Measurements from ENCODE around the gene SLC17A3. TPM values are rescaled to one million over a fixed set of nuclear protein-coding genes. Genes with fewer than 3 reads are reported as not detected.

The SLC17A3 gene
- total and polyA plus RNA-seq, 2 donors (not counting 3 experiments of a cell fraction or from before 2014, with no cell fraction given): not detected

GRCh38 chr6:25863360-25863759 lies 10.7 kb downstream of the SLC17A3 start:
- Histone ChIP-seq H4K20me1 (replicated peaks; ENCODE audit: control insufficient read depth, extremely low read depth, insufficient read depth, low read length) (no peaks in the 10 kb centered on the region), H3K27ac (ENCODE audit: insufficient read depth, low read depth, low read length) (no peak overlapping the region), H3K4me2 (ENCODE audit: insufficient read depth, low read length) (no peak overlapping the region), H3K79me2 (ENCODE audit: control insufficient read depth, insufficient read depth, low read length) (no peaks in the 10 kb centered on the region), H3K9me3 (replicated peaks; ENCODE audit: control insufficient read depth, insufficient read depth, low read length) (no peaks in the 10 kb centered on the region), H3K9ac (replicated peaks; ENCODE audit: extremely low read depth, insufficient read depth, low read length) (no peak overlapping the region), H3K4me3 (replicated peaks in 1 of 3; ENCODE audit: insufficient read depth in 1 of 3, low read depth in 1 of 3, low read length in 3 of 3) (no peak overlapping the region), H3K36me3 (ENCODE audit: control insufficient read depth in 2 of 2, extremely low read depth in 1 of 2, insufficient read depth in 2 of 2, low read length in 2 of 2) (no peaks in the 10 kb centered on the region), H3K27me3 (ENCODE audit: control insufficient read depth in 2 of 2, insufficient read depth in 2 of 2, low read length in 2 of 2) (peaks cover 2 to 11% of the 10 kb centered on the region in 2 experiments), H3K4me1 (ENCODE audit: control insufficient read depth, extremely low read depth, insufficient read depth, low read length) (no peaks in the 10 kb centered on the region), H2AFZ (ENCODE audit: low read depth, low read length) (no peak overlapping the region), H3K9me1 (replicated peaks; ENCODE audit: control insufficient read depth, extremely low read depth, insufficient read depth, low read length) (no peaks in the 10 kb centered on the region)
- no peak for DNase-seq (ENCODE audit: low read depth, low spot score)
- no TSS peak for BruUV-seq (replicated peaks)
- intact Hi-C loops (cut with micrococcal nuclease) (no loop called here), dilution Hi-C loops (cut with MboI; ENCODE audit: extremely low pct_ligation_motif_present, low sequenced_read_pairs) (no loop called here)
- TF ChIP-seq GATA2 (IDR thresholded peaks at IDR 0.05; ENCODE audit: insufficient read depth, insufficient read length, low read depth, low read length): no peak
- POLR2A ChIA-PET: no interaction called here
- no peak for FAIRE-seq
- CTCF ChIA-PET: no interaction called here

- TF ChIP-seq CTCF (IDR thresholded peaks at IDR 0.05; ENCODE audit: extremely low read depth in 1 of 2, insufficient read depth in 1 of 2, low read depth in 1 of 2, low read length in 2 of 2) (no peak), MAX (IDR thresholded peaks at IDR 0.05; ENCODE audit: insufficient read depth, insufficient read length) (no peak), POLR2A (IDR thresholded peaks at IDR 0.05; ENCODE audit: low read depth, low read length) (no peak), MYC (IDR thresholded peaks at IDR 0.05; ENCODE audit: low read depth, low read length) (no peak), FOS (IDR thresholded peaks at IDR 0.05; ENCODE audit: borderline replicate concordance, insufficient read depth, low read length) (no peak), GATA2 (IDR thresholded peaks at IDR 0.05; ENCODE audit: insufficient read depth, insufficient read length, low read depth, low read length) (no peak)
- FAIRE-seq: no peak
- Histone ChIP-seq H3K4me3 (replicated peaks in 1 of 3; ENCODE audit: insufficient read depth in 1 of 3, low read depth in 1 of 3, low read length in 3 of 3) (no peak overlapping the region), H3K27me3 (ENCODE audit: control insufficient read depth in 2 of 2, insufficient read depth in 2 of 2, low read length in 2 of 2) (peaks cover 2 to 11% of the 10 kb centered on the region in 2 experiments), H3K4me1 (ENCODE audit: control insufficient read depth, extremely low read depth, insufficient read depth, low read length) (peaks cover 3% of the 10 kb centered on the region), H4K20me1 (replicated peaks; ENCODE audit: control insufficient read depth, extremely low read depth, insufficient read depth, low read length) (no peaks in the 10 kb centered on the region), H3K36me3 (ENCODE audit: control insufficient read depth in 2 of 2, extremely low read depth in 1 of 2, insufficient read depth in 2 of 2, low read length in 2 of 2) (no peaks in the 10 kb centered on the region), H3K9ac (replicated peaks; ENCODE audit: extremely low read depth, insufficient read depth, low read length) (no peak overlapping the region), H3K4me2 (ENCODE audit: insufficient read depth, low read length) (no peak overlapping the region), H3K79me2 (ENCODE audit: control insufficient read depth, insufficient read depth, low read length) (no peaks in the 10 kb centered on the region), H3K9me3 (replicated peaks; ENCODE audit: control insufficient read depth, insufficient read depth, low read length) (no peaks in the 10 kb centered on the region), H3K9me1 (replicated peaks; ENCODE audit: control insufficient read depth, extremely low read depth, insufficient read depth, low read length) (no peaks in the 10 kb centered on the region), H2AFZ (ENCODE audit: low read depth, low read length) (no peak overlapping the region), H3K27ac (ENCODE audit: insufficient read depth, low read depth, low read length) (no peak overlapping the region)
- dilution Hi-C loops (cut with MboI; ENCODE audit: extremely low pct_ligation_motif_present, low sequenced_read_pairs): no loop called here
- no peak for DNase-seq (ENCODE audit: low read depth, low spot score)
- ChIA-PET CTCF (interaction anchor here (0.9 kb wide), 1 partner anchor 12 kb away, joined by 3 read pairs; the partner anchor contains the start of gene SLC17A3), POLR2A (no interaction called here)
- intact Hi-C loops (cut with micrococcal nuclease): no loop called here
- BruUV-seq (replicated peaks): no TSS peak
Observed at GRCh38 chr6:25862199-25862598, 11.8 kb downstream of the SLC17A3 start.
